VCaP (cell line): ENCODE data around the gene RIN3.

Source experiments
- H3K27ac ChIP-seq: fragments of 450-650 bp; 2 replicates; pipeline ENCODE4 v1.5.1; 2017
- CTCF ChIP-seq: fragments of 450-650 bp; conservative IDR thresholded peaks from 2 replicates; pipeline ENCODE4 v1.5.1; 2017; ENCODE audit warnings: mild to moderate bottlenecking, moderate library complexity

The RIN3 gene

GRCh38 chr14:92503756-92504491 is 9.7 kb upstream of the RIN3 start:
- no peak overlapping the region for H3K27ac ChIP-seq
- no peak for TF ChIP-seq CTCF

- no peak overlapping the region for H3K27ac ChIP-seq
- no peak for TF ChIP-seq CTCF
These were observed 7.8 kb upstream of the RIN3 start for GRCh38 chr14:92505826-92506225.

- no peak overlapping the region for H3K27ac ChIP-seq
- TF ChIP-seq CTCF, result no peak
These were observed 7.3 kb upstream of the RIN3 start for GRCh38 chr14:92506231-92506630.

GRCh38 chr14:92507174-92507768 is 6.3 kb upstream of the RIN3 start:
- no peak for TF ChIP-seq CTCF
- H3K27ac ChIP-seq, result no peak overlapping the region

- no peak overlapping the region for H3K27ac ChIP-seq
- peak; percentile 36; the same call in 1 of the 2 replicates for TF ChIP-seq CTCF
These were observed 2.6 kb upstream of the RIN3 start for GRCh38 chr14:92510972-92511371.

- no peak overlapping the region for H3K27ac ChIP-seq
- TF ChIP-seq CTCF, result no peak
These were observed 1.9 kb upstream of the RIN3 start for GRCh38 chr14:92511453-92512238.

GRCh38 chr14:92512807-92513203 is 776 bp upstream of the RIN3 start:
- no peak for TF ChIP-seq CTCF
- H3K27ac ChIP-seq, result no peak overlapping the region
